GM06990 (cell line): ENCODE data around the gene TIGIT.
"Not testable (repeated sequence)": the region's sequence is repeated elsewhere in the genome, so short reads cannot be mapped to it uniquely, and the experiment has no call there.

Experiments
- DNase-seq: peaks from one replicate; pipeline ENCODE4 v3.0.0-alpha.2; 2011; ENCODE audit not compliant: insufficient read length; ENCODE audit errors: extremely low read depth
- H3K27me3 ChIP-seq: replicated peaks from 2 replicates; pipeline ENCODE4 v1.6.0; 2011; ENCODE audit warnings: low read length; ENCODE audit not compliant: control insufficient read depth, insufficient read depth
- H3K36me3 ChIP-seq: 2 replicates; pipeline ENCODE4 v1.5.1; 2011; ENCODE audit warnings: low read length; ENCODE audit not compliant: control insufficient read depth, insufficient read depth
- H3K4me3 ChIP-seq: replicated peaks from 2 replicates; pipeline ENCODE4 v1.5.1; 2011; ENCODE audit warnings: low read depth, mild to moderate bottlenecking, control low read depth, low read length
- TF ChIP-seq, protein P1 (sequence below): IDR thresholded peaks from 2 replicates; pipeline ENCODE4 v1.5.1; 2011; ENCODE audit warnings: low read length, control low read depth, mild to moderate bottlenecking, inconsistent platforms; ENCODE audit not compliant: insufficient read depth, poor library complexity, severe bottlenecking

Gene TIGIT

GRCh38 chr3:114270019-114270418, 23.8 kb upstream of the TIGIT start:
- Histone ChIP-seq H3K36me3 (no peaks in the 10 kb centered on the region), H3K4me3 (no peak overlapping the region), H3K27me3 (no peaks in the 10 kb centered on the region)
- no peak for DNase-seq
- TF ChIP-seq, protein P1, sequence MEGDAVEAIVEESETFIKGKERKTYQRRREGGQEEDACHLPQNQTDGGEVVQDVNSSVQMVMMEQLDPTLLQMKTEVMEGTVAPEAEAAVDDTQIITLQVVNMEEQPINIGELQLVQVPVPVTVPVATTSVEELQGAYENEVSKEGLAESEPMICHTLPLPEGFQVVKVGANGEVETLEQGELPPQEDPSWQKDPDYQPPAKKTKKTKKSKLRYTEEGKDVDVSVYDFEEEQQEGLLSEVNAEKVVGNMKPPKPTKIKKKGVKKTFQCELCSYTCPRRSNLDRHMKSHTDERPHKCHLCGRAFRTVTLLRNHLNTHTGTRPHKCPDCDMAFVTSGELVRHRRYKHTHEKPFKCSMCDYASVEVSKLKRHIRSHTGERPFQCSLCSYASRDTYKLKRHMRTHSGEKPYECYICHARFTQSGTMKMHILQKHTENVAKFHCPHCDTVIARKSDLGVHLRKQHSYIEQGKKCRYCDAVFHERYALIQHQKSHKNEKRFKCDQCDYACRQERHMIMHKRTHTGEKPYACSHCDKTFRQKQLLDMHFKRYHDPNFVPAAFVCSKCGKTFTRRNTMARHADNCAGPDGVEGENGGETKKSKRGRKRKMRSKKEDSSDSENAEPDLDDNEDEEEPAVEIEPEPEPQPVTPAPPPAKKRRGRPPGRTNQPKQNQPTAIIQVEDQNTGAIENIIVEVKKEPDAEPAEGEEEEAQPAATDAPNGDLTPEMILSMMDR = no peak

- Histone ChIP-seq H3K36me3 (no peaks in the 10 kb centered on the region), H3K4me3 (no peak overlapping the region), H3K27me3 (no peaks in the 10 kb centered on the region)
- DNase-seq = no peak
- TF ChIP-seq, protein P1 = no peak
These were observed 21.6 kb upstream of the TIGIT start for GRCh38 chr3:114272271-114272670.

GRCh38 chr3:114274929-114275328, 18.9 kb upstream of the TIGIT start:
- DNase-seq = no peak
- Histone ChIP-seq H3K4me3 (no peak overlapping the region), H3K27me3 (no peaks in the 10 kb centered on the region), H3K36me3 (no peaks in the 10 kb centered on the region)
- TF ChIP-seq, protein P1 = no peak

GRCh38 chr3:114276856-114277255, 17.0 kb upstream of the TIGIT start:
- not testable (repeated sequence) for H3K36me3 ChIP-seq, H3K27me3 ChIP-seq, DNase-seq, H3K4me3 ChIP-seq

GRCh38 chr3:114284644-114285043, 9.2 kb upstream of the TIGIT start:
- DNase-seq = no peak
- Histone ChIP-seq H3K36me3 (no peaks in the 10 kb centered on the region), H3K27me3 (no peaks in the 10 kb centered on the region), H3K4me3 (no peak overlapping the region)
- TF ChIP-seq, protein P1 = no peak

DNA sequence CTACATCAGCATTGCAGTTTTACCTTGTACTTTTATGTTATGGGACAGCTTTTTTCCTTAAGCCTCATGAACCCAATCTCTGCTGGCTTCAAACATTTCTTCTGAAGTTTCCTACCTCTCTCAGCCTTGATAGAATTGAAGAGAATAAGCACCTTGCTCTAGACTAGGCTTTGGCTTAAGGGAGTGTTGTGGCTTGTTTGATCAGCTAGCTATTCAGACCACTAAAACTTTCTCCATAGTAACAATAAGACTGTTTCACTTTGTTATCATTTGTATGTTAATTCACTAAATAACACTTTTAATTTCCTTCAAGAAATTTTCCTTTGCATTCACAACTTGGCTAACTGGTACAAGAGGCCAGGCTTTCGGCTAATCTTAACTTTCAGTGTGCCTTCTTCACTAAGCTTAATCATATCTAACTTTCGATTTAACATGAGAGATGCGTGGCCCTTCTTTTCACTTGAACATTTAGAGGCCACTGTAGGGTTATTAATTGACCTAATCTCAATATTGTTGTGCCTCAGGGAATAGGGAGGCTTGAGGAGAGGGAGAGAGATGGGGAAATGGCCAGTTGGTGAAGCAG, 8.1 kb upstream of the TIGIT start:
- H3K27me3 ChIP-seq = no peaks in the 10 kb centered on the region
- DNase-seq = no peak
- TF ChIP-seq, protein P1 = no peak
- H3K36me3 ChIP-seq = no peaks in the 10 kb centered on the region
- no peak overlapping the region; the same call in 1 of the 2 replicates for H3K4me3 ChIP-seq
